T-helper 1 cell treated with Interleukin-12 subunit alpha and Interleukin-12 subunit beta and Interleukin-4 antibody, amounts not matched to agents 30 ng/mL and 1 ng/mL, for 36 hours (primary cell): ENCODE data around the gene ABTB2. TPM values are rescaled to one million over a fixed set of nuclear protein-coding genes. Genes with fewer than 3 reads are reported as not detected.

Experiments used
- intact Hi-C: fragments of 100-400 bp; cut with micrococcal nuclease; formaldehyde crosslinking; loops from one replicate; pipeline ENCODE4 v1.15.1; 2024
- total RNA-seq: library from RNA; stranded (reverse); gene quantifications from 2 replicates; pipeline ENCODE4 v1.2.3, GENCODE V29; 2022

Gene ABTB2
- total RNA-seq, 1 donor from 2014 or later, result 8.3 TPM

- intact Hi-C loops, result no loop called here
Measured at GRCh38 chr11:34266090-34266912, 91.5 kb downstream of the ABTB2 start.

DNA sequence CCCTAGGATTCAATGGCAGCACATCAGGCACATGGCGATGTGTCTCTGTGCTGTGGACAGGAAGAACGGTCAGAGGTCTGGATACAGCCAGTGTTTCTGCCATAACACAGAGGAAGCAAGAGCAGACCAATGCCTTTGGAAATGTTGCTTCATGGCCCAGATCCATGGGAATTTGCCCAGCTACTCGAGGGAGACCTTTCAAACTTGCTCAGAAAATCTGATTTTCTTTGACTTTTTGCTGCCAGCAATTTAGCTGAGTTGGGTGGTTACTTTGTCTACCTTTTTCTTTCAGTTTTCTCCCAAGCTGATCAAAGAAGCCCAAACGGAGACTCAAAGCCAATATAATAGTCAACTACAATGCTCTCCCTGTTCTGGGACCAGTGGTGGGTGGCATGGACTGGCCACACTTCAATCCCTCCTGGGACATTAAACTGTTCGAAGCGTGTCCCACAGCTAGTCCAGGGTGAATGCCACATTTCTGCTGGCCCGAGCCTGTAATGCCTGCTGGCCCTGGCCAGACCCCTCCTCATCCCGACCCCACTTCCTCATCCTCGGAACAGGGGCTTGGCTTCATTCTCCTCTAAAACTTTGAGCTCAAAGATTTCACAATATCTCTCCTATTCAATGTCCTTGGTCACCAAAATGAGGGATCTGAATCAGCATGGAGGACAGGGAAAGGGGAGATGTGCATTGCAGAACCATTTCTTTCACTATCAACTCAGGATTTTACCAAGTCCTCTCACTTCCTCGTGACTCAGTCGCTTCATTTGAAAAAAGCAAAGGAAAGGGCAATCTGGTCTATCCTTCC is 93.3 kb downstream of the ABTB2 start:
- intact Hi-C loops, result no loop called here

GRCh38 chr11:34263441-34264091 is 94.2 kb downstream of the ABTB2 start:
- intact Hi-C loops, result no loop called here

- intact Hi-C loops, result no loop called here
Measured at GRCh38 chr11:34262531-34263081, 95.2 kb downstream of the ABTB2 start.

GRCh38 chr11:34261820-34262219 is 96.0 kb downstream of the ABTB2 start:
- intact Hi-C loops, result no loop called here

- intact Hi-C loops, result no loop called here
Measured at GRCh38 chr11:34261095-34261494, 96.7 kb downstream of the ABTB2 start.

DNA sequence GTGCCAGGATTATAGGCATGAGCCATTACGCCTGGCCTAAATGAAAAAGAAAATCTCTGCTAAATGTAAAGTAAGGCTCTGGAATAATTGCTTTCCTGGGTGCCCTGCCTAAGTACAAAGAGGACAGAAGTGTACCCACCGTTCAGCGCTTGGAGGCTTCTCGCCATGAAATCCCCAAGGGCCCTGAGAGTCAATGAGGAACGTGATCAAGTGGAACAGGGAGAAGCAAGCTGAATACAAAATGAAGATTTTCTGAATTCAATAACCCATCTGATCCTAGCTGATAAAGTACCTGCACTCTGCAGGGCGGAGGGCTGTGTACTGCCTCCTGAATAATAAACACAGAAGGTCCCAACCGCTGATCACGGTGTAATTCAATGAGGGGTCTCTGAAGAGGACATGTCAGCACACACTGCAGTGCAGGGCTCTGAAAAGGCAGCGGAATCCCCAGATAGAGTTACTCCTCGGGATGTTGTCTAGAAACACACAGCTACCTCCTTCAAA is 97.7 kb downstream of the ABTB2 start:
- intact Hi-C loops, result no loop called here

DNA sequence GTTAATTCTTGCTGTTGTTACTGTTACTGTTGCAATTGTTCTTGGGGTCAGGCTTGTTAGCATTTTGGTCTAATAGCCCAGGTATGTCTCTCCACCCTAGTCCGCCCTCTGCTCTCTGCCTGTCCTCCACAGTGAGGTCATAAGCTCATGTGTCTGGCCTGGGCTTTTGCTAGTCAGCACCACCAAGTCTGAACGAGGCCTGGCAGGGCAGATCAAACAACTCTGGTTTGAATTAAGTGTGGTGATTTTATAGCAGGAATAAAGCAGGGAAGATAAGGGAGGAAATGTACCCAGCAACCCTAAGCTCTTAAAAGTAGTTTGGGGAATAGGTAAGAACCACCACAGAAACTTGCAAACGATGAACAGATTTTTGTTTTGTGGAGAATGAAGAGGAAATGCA is 98.7 kb downstream of the ABTB2 start:
- intact Hi-C loops, result no loop called here

- intact Hi-C loops, result no loop called here
Measured at GRCh38 chr11:34256626-34257025, 101.2 kb downstream of the ABTB2 start.

DNA sequence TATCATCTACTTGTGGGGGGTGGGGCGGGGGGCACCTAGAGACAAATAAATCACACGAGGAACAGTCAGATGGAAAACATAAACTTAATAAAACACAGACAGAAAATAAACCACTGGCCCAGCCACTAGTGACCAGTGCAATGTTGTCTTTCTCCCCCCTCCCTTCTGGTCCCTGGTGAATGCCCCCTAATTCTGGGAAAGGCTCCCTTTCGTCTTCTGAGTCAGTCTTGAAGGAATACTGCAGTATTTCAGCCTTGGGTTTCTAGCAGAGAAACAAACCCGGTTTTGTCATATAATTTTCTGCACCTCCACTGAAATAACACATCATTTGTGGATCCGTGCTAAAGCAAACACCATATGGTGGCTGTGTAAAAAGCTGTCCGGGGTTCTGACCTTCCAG is 101.7 kb downstream of the ABTB2 start:
- intact Hi-C loops, result no loop called here

DNA sequence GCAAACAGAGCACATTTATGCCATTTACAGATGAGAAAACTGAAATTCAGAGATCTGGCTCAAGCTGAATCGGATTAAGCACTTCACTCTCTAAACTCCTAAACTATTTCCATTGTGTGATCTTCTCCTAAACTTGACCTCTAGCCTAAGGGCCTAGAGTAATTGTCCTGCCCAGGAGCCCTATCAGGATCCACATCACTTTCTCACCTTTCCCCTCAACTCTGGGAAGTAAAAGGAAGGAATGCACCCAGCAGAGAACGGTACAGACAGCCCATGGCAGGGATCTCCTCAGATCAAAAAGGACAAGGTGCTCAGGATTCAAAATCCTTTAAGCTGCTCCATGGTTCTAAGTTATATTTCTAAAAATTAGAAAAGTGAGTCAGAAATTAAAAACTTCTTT is 102.7 kb downstream of the ABTB2 start:
- intact Hi-C loops, result no loop called here

DNA sequence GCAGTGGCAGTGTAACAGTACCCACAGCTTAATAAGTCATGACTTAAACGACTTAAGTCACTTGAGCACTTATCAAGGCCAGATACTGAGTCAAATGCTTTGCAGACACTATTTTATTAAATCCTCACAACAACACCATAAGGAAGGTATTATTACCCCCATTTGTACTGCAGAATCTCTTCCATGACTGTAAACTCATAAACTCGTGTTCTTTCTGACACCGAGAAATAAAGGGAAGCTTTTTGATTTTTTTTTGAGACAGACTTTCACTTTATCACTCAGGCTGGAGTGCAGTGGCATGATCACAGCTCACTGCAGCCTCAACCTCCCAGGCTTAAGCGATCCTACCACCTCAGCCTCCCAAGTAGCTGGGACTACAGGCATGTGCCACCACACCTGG is 103.8 kb downstream of the ABTB2 start:
- intact Hi-C loops, result no loop called here

DNA sequence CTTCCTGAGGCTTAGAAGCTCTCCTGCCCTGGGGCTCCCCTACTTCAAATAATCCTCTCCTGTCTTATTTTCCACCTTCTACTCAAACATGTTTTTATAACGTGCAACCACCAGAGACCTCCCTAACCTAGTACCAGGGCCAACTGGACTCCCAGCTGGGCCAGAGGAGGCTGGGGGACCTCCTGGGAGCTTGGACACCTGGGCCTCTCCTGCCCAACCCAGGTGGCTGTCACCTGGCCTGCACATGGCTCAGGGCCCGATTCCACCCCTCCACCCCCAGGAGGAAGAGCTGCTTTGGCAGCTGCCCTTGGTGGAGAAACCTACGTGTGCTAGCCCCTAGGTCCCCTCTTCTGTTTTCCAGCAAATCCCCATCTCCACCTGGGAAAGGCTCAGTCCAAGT is 105.2 kb downstream of the ABTB2 start:
- intact Hi-C loops, result no loop called here

GRCh38 chr11:34252015-34252414 is 105.8 kb downstream of the ABTB2 start:
- intact Hi-C loops, result no loop called here

DNA sequence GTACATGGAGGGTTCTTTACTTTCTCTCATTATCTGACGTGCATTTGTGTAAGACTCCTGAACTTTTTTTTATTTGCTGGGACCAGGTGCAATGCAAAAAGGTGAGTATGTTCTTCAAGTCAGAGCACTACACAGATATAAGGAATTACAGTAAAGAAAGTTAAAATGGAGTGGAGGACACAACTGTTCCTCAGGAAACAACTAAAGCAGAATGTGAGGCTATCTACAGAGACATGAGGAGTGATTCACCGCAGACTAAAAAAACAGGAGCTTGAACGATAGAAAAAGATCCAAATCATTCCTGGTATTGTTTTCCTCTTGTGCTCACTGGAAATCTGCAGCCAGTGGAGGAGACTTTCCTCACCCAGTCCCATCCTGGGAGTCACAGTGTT is 106.2 kb downstream of the ABTB2 start:
- intact Hi-C loops, result loop anchor here (1.0 to 2.0 kb wide), 2 partner anchors 187 to 199 kb away; partner anchors contain the start of gene CAT

- intact Hi-C loops, result loop anchor here (1.0 to 2.0 kb wide), 2 partner anchors 187 to 198 kb away; partner anchors contain the start of gene CAT
Measured at GRCh38 chr11:34250732-34251588, 106.8 kb downstream of the ABTB2 start.

GRCh38 chr11:34250211-34250610 is 107.6 kb downstream of the ABTB2 start:
- intact Hi-C loops, result loop anchor here (2.0 kb wide), 1 partner anchor 197 kb away; no protein-coding TSS in a partner anchor

DNA sequence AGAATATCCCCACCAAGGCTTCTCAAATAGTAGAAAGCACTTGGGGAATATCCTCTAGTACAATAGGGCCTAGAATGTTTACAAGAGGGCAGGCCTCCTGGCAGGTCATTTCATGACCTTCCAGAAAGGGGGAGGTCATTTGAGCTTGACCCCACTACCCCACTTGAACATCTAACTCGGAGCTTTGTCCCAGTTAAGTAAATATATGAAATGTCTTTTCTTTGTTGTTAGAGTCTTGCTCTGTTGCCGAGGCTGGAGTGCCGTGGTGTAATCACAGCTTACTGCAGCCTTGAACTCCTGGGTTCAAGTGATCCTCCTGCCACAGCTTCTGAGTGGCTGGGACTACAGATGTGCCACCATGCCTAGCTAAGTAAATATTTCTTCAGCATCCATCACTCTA is 108.4 kb downstream of the ABTB2 start:
- intact Hi-C loops, result loop anchor here (2.0 to 10.0 kb wide), 8 partner anchors 63 to 1667 kb away; partner anchors contain the start of genes APIP, C11orf91, EIF3M and HIPK3

GRCh38 chr11:34246511-34246910 is 111.3 kb downstream of the ABTB2 start:
- intact Hi-C loops, result loop anchor here (5.0 to 10.0 kb wide), 6 partner anchors 354 to 1664 kb away; partner anchors contain the start of genes APIP, C11orf91, EIF3M and HIPK3

DNA sequence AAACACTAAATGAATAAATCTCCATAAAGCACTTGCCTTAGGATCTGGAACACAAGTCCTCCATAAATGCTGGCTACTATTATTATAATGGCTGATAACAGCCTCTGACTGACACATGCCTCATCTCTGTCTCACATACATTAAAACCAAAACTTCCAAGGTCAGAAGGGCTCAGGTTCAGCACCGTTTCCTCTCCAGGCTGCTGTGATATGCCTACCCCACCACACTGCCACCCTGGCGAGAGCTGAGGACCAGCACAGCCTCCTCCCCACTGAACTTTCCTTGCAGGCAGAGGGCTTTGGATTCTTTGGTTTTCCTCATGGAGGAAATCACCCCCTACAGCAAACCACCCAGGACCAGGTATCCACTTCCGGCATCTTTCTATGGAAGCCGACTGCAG is 112.8 kb downstream of the ABTB2 start:
- intact Hi-C loops, result loop anchor here (5.0 to 10.0 kb wide), 6 partner anchors 353 to 1663 kb away; partner anchors contain the start of genes APIP, C11orf91, EIF3M and HIPK3
